ENCODE measurements around the gene MXRA5.
"Not testable (repeated sequence)": the region's sequence is repeated elsewhere in the genome, so short reads cannot be mapped to it uniquely, and the experiment has no call there.

The MXRA5 gene, protein sequence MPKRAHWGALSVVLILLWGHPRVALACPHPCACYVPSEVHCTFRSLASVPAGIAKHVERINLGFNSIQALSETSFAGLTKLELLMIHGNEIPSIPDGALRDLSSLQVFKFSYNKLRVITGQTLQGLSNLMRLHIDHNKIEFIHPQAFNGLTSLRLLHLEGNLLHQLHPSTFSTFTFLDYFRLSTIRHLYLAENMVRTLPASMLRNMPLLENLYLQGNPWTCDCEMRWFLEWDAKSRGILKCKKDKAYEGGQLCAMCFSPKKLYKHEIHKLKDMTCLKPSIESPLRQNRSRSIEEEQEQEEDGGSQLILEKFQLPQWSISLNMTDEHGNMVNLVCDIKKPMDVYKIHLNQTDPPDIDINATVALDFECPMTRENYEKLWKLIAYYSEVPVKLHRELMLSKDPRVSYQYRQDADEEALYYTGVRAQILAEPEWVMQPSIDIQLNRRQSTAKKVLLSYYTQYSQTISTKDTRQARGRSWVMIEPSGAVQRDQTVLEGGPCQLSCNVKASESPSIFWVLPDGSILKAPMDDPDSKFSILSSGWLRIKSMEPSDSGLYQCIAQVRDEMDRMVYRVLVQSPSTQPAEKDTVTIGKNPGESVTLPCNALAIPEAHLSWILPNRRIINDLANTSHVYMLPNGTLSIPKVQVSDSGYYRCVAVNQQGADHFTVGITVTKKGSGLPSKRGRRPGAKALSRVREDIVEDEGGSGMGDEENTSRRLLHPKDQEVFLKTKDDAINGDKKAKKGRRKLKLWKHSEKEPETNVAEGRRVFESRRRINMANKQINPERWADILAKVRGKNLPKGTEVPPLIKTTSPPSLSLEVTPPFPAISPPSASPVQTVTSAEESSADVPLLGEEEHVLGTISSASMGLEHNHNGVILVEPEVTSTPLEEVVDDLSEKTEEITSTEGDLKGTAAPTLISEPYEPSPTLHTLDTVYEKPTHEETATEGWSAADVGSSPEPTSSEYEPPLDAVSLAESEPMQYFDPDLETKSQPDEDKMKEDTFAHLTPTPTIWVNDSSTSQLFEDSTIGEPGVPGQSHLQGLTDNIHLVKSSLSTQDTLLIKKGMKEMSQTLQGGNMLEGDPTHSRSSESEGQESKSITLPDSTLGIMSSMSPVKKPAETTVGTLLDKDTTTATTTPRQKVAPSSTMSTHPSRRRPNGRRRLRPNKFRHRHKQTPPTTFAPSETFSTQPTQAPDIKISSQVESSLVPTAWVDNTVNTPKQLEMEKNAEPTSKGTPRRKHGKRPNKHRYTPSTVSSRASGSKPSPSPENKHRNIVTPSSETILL (N-terminal part only)

GRCh38 chrX:3346501-3347259, at the start of gene MXRA5:
Gene MXRA5 (minus strand): TSS chrX:3346652. CDS start chrX:3343833, 2,819 bp downstream.
- DNase-seq: no peak

- no peak for DNase-seq
Observed at GRCh38 chrX:3393581-3394111, 47.2 kb upstream of the MXRA5 start.

DNA sequence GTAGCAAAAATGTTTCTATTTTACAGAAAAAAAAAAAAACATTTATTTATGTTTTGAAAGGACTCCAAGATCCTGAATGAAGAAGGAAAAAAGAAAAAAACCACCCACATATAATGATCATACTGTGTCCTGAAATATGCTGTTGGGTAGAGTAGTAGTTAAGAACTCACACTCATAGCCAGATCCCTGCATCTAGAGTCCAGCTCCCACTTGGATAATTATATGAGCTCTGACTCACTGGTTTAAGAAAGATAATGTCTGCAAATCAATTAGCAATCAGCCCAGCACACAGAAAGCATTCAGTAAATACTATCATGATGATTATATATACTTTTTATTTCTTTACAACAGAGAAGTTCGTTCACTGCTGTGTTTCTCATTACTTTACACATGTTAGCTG, 46.7 kb upstream of the MXRA5 start:
- DNase-seq: no peak

- no peak for DNase-seq
Observed at GRCh38 chrX:3388457-3388856, 42.0 kb upstream of the MXRA5 start.

- no peak for DNase-seq
Observed at GRCh38 chrX:3384327-3384726, 37.9 kb upstream of the MXRA5 start.

- no peak for DNase-seq
Observed at GRCh38 chrX:3380603-3381002, 34.2 kb upstream of the MXRA5 start.

- DNase-seq: no peak
Observed at GRCh38 chrX:3379111-3379510, 32.7 kb upstream of the MXRA5 start.

DNA sequence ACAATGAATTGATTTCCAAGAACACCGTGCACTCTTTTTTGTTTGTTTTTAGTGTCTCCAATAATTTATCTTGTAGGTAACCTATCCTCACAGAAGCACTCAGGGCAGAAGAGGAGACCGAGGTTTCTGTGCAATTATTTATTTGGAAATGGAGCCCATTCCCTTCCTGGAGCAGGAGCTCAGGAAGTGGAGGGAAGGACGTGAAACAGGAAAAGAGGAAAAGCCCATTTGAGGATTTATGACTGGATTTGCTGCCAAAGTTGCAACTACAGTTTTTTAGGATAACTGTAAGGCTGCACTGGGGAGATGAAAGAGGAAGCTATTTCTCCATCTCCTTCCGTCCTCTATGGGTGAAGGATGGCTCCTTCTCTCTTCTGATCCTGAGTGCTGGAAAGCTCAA, 31.7 kb upstream of the MXRA5 start:
- DNase-seq: no peak

GRCh38 chrX:3377560-3377959, 31.1 kb upstream of the MXRA5 start:
- no peak for DNase-seq

DNA sequence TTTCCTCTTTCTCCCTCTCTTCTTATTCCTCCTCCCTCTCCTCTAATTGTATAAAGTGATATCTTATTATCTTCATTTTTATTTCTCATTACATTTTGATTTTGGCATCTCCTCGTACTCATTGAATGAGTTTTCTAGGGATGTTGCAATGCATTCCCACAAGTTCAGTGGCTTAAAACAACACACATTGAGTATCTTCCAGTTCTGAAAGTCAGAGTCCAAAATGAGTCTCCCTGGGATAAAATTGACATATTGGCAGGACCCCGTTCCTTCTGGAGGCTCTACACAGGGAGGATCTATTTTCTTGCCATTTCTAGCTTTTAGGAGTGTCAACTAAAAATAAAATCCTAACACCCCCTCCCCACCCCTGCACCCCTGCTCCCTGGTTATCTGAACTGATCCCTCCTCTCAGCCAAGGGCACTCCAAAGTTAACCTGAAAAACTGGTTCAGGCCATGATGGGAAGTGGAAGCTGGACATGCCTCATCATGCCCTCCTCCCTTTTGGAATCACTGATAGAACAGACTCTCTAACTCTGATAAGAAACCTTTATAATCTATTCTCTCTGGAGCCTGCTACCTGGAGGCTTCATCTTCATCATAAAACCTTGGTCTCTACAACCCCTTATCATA, 29.5 kb upstream of the MXRA5 start:
- not testable (repeated sequence) for DNase-seq

- DNase-seq: no peak
Observed at GRCh38 chrX:3374108-3374800, 27.8 kb upstream of the MXRA5 start.

GRCh38 chrX:3371163-3371562, 24.7 kb upstream of the MXRA5 start:
- DNase-seq: no peak

GRCh38 chrX:3370656-3371055, 24.2 kb upstream of the MXRA5 start:
- no peak for DNase-seq

- no peak for DNase-seq
Observed at GRCh38 chrX:3362956-3363355, 16.5 kb upstream of the MXRA5 start.

DNA sequence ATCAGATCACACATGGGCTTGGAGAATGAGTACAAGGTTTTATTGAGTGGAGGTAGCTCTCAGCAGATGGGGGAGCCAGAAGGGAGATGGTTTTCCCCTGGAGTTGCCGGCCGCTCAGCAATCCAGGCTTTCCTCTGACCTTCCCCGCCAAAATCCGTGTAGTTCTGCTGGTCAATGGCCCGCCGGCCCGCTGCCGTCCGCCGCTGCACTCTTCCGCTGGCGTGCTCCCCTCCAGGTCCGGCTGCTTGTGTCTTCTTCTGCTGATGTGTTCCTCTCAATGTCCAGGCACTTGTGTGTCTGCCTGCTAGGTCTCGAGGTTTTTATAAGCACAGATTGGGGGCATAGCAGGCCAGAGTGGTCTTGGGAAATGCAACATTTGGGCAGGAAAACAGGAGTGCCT, 14.4 kb upstream of the MXRA5 start:
- no peak for DNase-seq

- DNase-seq: not testable (repeated sequence)
Observed at GRCh38 chrX:3352741-3353140, 6.3 kb upstream of the MXRA5 start.

DNA sequence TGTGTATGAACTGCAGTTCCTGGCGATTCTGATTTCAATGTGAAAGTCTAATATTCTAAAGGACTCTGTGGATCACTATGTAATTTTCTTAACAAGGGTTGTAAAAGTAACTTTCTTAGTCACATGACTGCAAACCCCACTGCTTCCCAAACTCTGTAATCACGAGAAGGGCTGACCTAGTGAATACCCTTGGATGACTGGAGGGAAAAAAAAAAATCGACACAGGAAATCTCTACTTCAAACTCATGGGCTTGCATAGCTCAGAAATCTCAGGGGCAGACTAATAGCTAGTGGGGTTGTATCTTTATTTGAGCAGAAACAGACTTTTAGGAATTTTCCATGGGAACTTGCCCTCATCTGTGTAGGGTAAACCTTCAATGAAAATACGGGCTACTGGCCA, 4.8 kb upstream of the MXRA5 start:
- no peak for DNase-seq

DNA sequence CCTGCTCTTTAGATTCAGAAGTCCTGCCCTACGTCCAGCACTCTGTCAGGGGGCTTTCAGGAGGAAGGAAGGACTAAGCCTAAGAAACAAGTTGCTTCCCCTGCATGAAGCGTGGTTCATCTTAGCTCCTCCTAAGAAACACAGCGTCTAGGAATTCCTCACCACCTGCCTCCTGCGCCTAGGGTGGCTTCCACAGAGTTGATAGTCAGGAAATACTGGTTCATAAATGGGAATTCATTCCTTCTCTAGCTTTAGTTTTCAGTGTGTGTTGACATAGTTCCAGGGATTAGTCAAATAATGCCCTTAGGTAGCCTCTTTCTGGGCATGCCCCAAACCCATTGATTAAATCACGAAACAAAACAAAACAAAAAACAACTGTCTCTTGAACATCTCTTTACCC, 1.7 kb upstream of the MXRA5 start:
- no peak for DNase-seq

GRCh38 chrX:3345281-3346191, 916 bp downstream of the MXRA5 start:
- no peak for DNase-seq

GRCh38 chrX:3343569-3343968, 2.9 kb downstream of the MXRA5 start:
- not testable (repeated sequence) for DNase-seq
